Lung (tissue), 12 donors: ENCODE measurements around the gene EVX1. TPM values are rescaled to one million over a fixed set of nuclear protein-coding genes. Genes with fewer than 3 reads are reported as not detected.

ENCODE experiments used
- ATAC-seq: fragments of 200-7000 bp; cut with Tn5 transposase; one replicate; pipeline ENCODE4 v1.9.1; 2020; ENCODE audit warnings: moderate number of reproducible peaks; ENCODE audit not compliant: insufficient read depth, low FRiP score
- DNase-seq, 3 donors: peaks; one replicate each; pipeline ENCODE4 v3.0.0-alpha.2; 2013 to 2017
- H3K27ac ChIP-seq, 2 donors: one replicate each; pipeline ENCODE4 v1.5.1; 2013; ENCODE audit warnings: mild to moderate bottlenecking in 2 of 2, moderate library complexity in 2 of 2, control low read depth in 1 of 2, inconsistent platforms in 1 of 2, low read depth in 1 of 2, low read length in 1 of 2
- H3K27me3 ChIP-seq, 3 donors: one replicate each; pipeline ENCODE4 v1.5.1; 2013; ENCODE audit warnings: low read length in 2 of 3; ENCODE audit not compliant: control insufficient read depth in 3 of 3, insufficient read depth in 3 of 3
- H3K36me3 ChIP-seq, 4 donors: one replicate each; pipeline ENCODE4 v1.5.1; 2013; ENCODE audit warnings: low read length in 4 of 4, mild to moderate bottlenecking in 1 of 4, moderate library complexity in 1 of 4; ENCODE audit not compliant: control insufficient read depth in 4 of 4, insufficient read depth in 4 of 4
- H3K4me1 ChIP-seq, 5 donors: one replicate each; pipeline ENCODE4 v1.5.1; 2013; ENCODE audit warnings: low read length in 5 of 5, mild to moderate bottlenecking in 2 of 5, moderate library complexity in 1 of 5; ENCODE audit not compliant: control insufficient read depth in 5 of 5, insufficient read depth in 5 of 5
- H3K4me3 ChIP-seq: one replicate; pipeline ENCODE4 v1.5.1; 2013; ENCODE audit warnings: mild to moderate bottlenecking, control low read depth, moderate library complexity
- H3K9ac ChIP-seq, 2 donors: one replicate each; pipeline ENCODE4 v1.5.1; 2013; ENCODE audit warnings: low read length in 2 of 2, control low read depth in 1 of 2; ENCODE audit not compliant: insufficient read depth in 1 of 2
- H3K9me3 ChIP-seq, 4 donors: one replicate each; pipeline ENCODE4 v1.5.1; 2013; ENCODE audit warnings: low read length in 3 of 4, mild to moderate bottlenecking in 1 of 4, moderate library complexity in 1 of 4; ENCODE audit not compliant: control insufficient read depth in 4 of 4, insufficient read depth in 3 of 4
- CTCF ChIP-seq: IDR thresholded peaks from 2 replicates; pipeline ENCODE4 v1.5.1; 2012; ENCODE audit warnings: mild to moderate bottlenecking; ENCODE audit errors: control extremely low read depth, extremely low read depth
- WGBS, 2 donors: extraction: QIAGEN DNeasy Blood & Tissue Kit; methylation state at CpG; one replicate each; pipeline ENCODE4 v1.1.7; 2013; 5-methylcytosine and 5-hydroxymethylcytosine counted together
- polyA plus RNA-seq, 2 donors: library from polyadenylated mRNA; stranded (reverse); fragments of 200-250 nt; gene quantifications; one replicate each; pipeline ENCODE4 v1.2.1, GENCODE V29; 2013
- total RNA-seq, 2 donors: library from RNA; depleted of rRNA in 1 of 2; stranded (reverse); fragments of >200 nt in 1 of 2; gene quantifications; one replicate each; pipeline ENCODE4 v1.2.1, GENCODE V29; 2014 to 2021
- donor health status: control.
- donor health status: control.
- donor health status: Bipolar disorder and iron deficiency.
- donor health status: healthy.
- donor health status: DM: yes; HTN: yes; CAD: no.

Gene EVX1
- total and polyA plus RNA-seq, 4 donors, result not detected

- WGBS, 2 donors, result 92 to 97% methylated on average over 1 of the region's 1 CpG
Observed at GRCh38 chr7:27271384-27271783, 28.8 kb downstream of the EVX1 start.

GRCh38 chr7:27277628-27278027 lies 35.0 kb downstream of the EVX1 start:
- TF ChIP-seq CTCF, result no peak
- Histone ChIP-seq H3K36me3 (no peaks in the 10 kb centered on the region), H3K4me3 (no peak overlapping the region), H3K27ac (no peak overlapping the region), H3K9ac (no peak overlapping the region), H3K9me3 (peaks cover 0 to 4% (median under 1%) of the 10 kb centered on the region in 4 donors), H3K27me3 (peaks cover 0 to 2% (median 0%) of the 10 kb centered on the region in 3 donors), H3K4me1 (no peaks in the 10 kb centered on the region)
- WGBS, 2 donors, result 65 to 80% methylated on average over 2 of the region's 2 CpGs
- DNase-seq (no peak), ATAC-seq (no peak)

More at GRCh38 chr7:27271384-27271783, 28.8 kb downstream of the EVX1 start:
- Histone ChIP-seq H3K9ac (no peak overlapping the region), H3K27ac (no peak overlapping the region), H3K36me3 (no peaks in the 10 kb centered on the region), H3K27me3 (no peaks in the 10 kb centered on the region), H3K4me3 (no peak overlapping the region), H3K4me1 (no peaks in the 10 kb centered on the region), H3K9me3 (peaks cover 0 to 6% (median 4%) of the 10 kb centered on the region in 4 donors)
- DNase-seq (no peak), ATAC-seq (no peak)
- TF ChIP-seq CTCF, result no peak

- WGBS, 2 donors, result 77 to 90% methylated on average over 3 of the region's 3 CpGs
- Histone ChIP-seq H3K27ac (no peak overlapping the region), H3K27me3 (peaks cover 0 to 2% (median 0%) of the 10 kb centered on the region in 3 donors), H3K4me3 (no peak overlapping the region), H3K36me3 (no peaks in the 10 kb centered on the region), H3K9me3 (no peaks in the 10 kb centered on the region), H3K4me1 (no peaks in the 10 kb centered on the region), H3K9ac (no peak overlapping the region)
- ATAC-seq, result no peak
- no peak for TF ChIP-seq CTCF
- DNase-seq, result no peak
Observed at GRCh38 chr7:27283558-27283957, 41.0 kb downstream of the EVX1 start.

- H3K27ac ChIP-seq, result no peak overlapping the region
- no peak for TF ChIP-seq CTCF
- 56 to 87% methylated on average over 2 of the region's 2 CpGs for WGBS, 2 donors
- H3K9me3 ChIP-seq, result no peaks in the 10 kb centered on the region
- H3K4me3 ChIP-seq, result no peak overlapping the region
- no peaks in the 10 kb centered on the region for H3K36me3 ChIP-seq
- no peak for ATAC-seq
- no peaks in the 10 kb centered on the region for H3K27me3 ChIP-seq
- no peak overlapping the region for H3K9ac ChIP-seq
- no peak for DNase-seq
- peaks cover 0 to 5% (median 0%) of the 10 kb centered on the region in 5 donors for H3K4me1 ChIP-seq
Observed at GRCh38 chr7:27295236-27295635, 52.6 kb downstream of the EVX1 start.
